Activated CD4-positive, alpha-beta T cell treated with anti-CD3 and anti-CD28 coated beads for 4 hours (primary cell): ENCODE data around the gene KCNE1.
"Not testable (repeated sequence)": the region's sequence is repeated elsewhere in the genome, so short reads cannot be mapped to it uniquely, and the experiment has no call there.

Source experiments
- DNase-seq, 2 donors: peaks; one replicate each; pipeline ENCODE4 v3.0.0-alpha.2; 2020

KCNE1 gene

DNA sequence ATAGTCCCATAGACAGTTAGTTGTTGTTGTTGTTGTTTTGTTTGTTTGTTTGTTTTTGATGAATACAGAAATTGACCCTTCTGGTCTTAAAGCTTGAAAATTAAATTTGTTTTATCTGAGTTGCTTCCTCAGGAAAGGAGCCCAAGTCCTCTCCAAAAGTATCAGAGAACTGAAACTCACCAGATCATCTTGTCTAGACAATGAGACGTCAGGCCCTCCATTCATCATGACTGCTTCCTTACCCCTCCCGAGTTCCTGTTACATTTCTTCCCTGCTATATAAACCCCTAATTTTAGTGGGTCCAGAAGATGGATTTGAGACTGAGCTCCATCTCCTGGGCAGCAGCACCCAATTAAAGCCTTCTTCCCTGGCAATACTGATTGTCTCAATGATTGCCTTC is 105.3 kb downstream of the KCNE1 start:
- not testable (repeated sequence) for DNase-seq

DNA sequence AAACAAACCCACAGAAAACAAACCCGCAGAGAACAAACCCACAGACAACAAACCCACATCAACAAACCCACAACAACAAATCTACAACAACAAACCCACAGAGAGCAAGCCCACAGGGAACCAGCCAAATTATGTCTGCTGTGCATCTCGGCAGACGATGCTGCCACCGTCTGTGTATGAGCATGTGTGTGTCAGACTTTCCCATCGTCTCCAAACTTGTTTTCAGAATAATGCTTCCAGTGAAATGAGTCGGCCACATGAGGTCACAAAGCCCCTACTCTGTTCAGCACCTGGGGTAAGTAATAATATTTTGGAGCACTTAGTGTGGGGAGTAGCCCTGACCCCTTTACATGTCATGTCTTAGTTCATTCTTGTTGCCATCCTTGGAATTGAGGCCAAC is 105.9 kb downstream of the KCNE1 start:
- not testable (repeated sequence) for DNase-seq

DNA sequence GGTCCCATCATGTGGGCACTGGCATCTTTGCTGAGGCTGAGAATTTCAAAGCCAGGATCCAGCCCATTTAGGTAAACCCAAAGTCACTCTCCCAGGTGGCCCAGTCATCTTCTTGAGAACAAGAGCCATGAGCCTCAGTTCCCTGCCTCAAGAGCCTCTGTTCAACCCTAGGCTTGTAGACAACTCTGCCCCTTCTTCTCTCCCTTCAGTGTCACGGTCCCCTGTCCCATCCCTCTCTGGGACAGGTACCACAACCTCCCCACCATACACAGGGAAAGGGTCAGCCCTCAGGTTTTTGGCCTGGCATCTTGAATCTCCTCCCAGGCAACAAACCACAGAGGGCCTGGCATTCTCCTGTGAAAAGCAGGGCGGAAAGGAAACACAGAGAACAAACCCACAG is 106.3 kb downstream of the KCNE1 start:
- not testable (repeated sequence) for DNase-seq

DNA sequence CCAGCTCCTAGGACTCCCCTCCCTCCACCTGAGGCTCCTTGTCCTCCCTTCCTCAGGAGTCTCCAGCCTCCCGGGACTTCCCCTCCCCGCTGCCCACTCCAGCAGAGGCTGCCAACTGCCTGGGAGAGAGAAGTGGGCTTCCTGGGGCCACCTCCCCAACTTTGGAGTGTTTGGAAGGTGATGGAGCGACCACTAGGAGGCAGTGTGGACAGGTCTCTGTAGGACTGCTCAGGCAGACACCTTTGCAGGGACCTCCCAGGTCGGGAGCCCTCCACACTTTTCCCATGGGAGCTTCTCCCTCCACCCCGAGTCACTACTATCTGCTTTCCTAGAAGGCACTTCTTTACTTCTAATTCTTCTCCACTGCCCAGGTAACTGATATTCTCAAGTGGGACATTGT is 107.3 kb downstream of the KCNE1 start:
- not testable (repeated sequence) for DNase-seq

DNA sequence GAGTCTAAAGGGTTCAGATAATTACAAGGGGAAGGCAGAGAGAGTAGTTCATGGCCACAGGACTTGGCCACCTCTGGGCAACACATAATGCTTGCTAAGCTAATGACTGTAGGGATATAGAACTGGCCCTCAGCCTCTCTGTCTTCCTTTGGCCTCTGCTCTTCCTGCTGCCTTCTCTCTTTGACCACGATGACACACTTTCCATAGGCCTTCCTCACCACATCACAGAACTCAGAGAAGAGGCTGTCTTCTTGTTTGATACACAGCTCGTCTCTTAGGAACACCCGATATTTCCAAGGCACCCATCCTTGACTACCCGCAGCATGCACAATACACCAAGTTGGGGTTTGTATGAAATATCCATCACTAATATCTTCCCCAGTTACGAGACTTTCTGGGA is 111.5 kb downstream of the KCNE1 start:
- not testable (repeated sequence) for DNase-seq
